Upper lobe of left lung (tissue), 4 donors: ENCODE measurements around the gene PHF23.

ENCODE experiments used
- CTCF ChIP-seq, 6 experiments: fragments of 450-650 bp in 4 of 6; fragments of 200-600 bp in 2 of 6; sonication (generic) in 2 of 6; IDR thresholded peaks; one replicate each; pipeline ENCODE4 v1.5.1; 2016 to 2019; ENCODE audit warnings: antibody characterized with exemption in 6 of 6
- EP300 ChIP-seq, 4 donors: sonication (generic); formaldehyde crosslinking; IDR thresholded peaks; one replicate each; pipeline ENCODE4 v1.5.1; 2017; ENCODE audit warnings: antibody characterized with exemption in 4 of 4, control low read depth in 2 of 4
- POLR2AphosphoS5 ChIP-seq, 2 donors: sonication (generic); formaldehyde crosslinking; IDR thresholded peaks; one replicate each; pipeline ENCODE4 v1.5.1; 2017; ENCODE audit warnings: antibody characterized with exemption in 2 of 2

DNA sequence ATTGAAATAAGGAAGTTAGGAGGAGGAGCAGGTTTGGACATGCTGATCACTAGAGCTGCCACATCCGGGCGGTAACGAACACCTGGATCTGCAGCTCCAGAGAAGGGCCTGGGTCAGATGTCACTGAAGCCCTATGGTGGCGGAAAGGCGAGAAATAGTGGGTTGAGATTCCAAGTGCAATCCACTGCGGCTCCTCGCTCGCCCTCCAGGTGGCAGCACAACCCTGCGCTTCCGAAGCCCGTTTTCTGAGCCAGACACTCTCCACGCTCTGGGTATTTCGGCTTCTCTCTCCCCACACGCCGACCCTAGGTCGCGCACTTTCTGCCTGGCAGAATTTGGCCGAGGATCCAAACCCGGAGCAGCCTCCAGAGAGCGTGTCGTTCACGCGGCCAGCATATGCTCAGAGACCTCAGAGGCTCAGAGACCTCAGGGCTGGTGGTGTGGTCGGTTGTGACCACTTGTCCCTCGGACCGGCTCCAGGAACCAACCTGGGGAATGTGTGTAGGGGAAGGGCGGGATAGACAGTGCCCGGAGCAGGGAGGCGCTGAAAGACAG is 41.3 kb upstream of the PHF23 start:
- peak; percentile 87 to 97 (median 95) for TF ChIP-seq CTCF (IDR thresholded peaks at IDR 0.05)
- TF ChIP-seq EP300 (IDR thresholded peaks at IDR 0.05), result no peak
- no peak for TF ChIP-seq POLR2AphosphoS5 (IDR thresholded peaks at IDR 0.05)
